Vagina (tissue), 2 donors: ENCODE data around the gene UBL4B.

ENCODE experiments used
- POLR2A ChIP-seq, 2 donors: fragments of 450-650 bp; IDR thresholded peaks; one replicate each; pipeline ENCODE4 v1.6.1; 2017; ENCODE audit warnings: antibody characterized with exemption in 2 of 2, mild to moderate bottlenecking in 2 of 2, moderate library complexity in 2 of 2
- TF ChIP-seq, protein P1 (sequence below), 3 experiments: fragments of 450-650 bp in 2 of 3; fragments of 200-600 bp in 1 of 3; sonication (generic) in 1 of 3; IDR thresholded peaks; one replicate each; pipeline ENCODE4 v1.5.1; 2017 to 2019; ENCODE audit warnings: antibody characterized with exemption in 3 of 3, mild to moderate bottlenecking in 2 of 3, moderate library complexity in 2 of 3

DNA sequence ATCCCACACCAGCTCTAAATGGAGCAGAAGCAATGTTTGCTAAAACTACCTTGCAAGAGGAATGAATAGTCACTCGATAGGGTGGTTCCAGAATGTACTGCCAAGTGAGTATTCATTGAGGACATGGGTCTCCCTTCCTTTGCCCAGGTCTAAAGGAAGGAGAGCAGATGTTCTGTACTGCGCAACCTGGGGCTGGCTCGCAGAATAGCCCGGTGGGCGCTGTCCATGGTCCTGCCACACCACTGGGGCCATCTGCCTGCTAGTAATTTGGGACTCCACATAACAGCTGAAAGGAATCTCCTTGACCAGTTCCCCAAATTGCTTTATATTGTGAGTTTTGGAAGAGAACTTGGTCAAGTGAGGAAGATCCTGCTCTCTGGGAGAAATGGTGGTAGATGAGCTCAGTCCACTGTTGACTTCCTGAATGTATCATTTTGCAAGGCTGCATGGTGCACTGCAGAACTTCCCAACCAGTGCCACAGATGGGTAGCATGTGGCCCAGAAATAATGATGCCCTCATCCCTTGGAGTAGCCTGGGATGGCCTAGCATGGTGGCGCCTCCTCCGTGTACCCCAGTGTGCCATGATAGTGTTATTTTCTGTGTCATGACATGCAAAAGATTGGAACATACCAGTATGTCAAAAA is 43.8 kb downstream of the UBL4B start:
- TF ChIP-seq, protein P1, sequence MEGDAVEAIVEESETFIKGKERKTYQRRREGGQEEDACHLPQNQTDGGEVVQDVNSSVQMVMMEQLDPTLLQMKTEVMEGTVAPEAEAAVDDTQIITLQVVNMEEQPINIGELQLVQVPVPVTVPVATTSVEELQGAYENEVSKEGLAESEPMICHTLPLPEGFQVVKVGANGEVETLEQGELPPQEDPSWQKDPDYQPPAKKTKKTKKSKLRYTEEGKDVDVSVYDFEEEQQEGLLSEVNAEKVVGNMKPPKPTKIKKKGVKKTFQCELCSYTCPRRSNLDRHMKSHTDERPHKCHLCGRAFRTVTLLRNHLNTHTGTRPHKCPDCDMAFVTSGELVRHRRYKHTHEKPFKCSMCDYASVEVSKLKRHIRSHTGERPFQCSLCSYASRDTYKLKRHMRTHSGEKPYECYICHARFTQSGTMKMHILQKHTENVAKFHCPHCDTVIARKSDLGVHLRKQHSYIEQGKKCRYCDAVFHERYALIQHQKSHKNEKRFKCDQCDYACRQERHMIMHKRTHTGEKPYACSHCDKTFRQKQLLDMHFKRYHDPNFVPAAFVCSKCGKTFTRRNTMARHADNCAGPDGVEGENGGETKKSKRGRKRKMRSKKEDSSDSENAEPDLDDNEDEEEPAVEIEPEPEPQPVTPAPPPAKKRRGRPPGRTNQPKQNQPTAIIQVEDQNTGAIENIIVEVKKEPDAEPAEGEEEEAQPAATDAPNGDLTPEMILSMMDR (IDR thresholded peaks at IDR 0.05): no peak
- no peak for TF ChIP-seq POLR2A (IDR thresholded peaks at IDR 0.05)
